Vagina (tissue), 2 donors: ENCODE results near the gene ZNF680. TPM values are rescaled to one million over a fixed set of nuclear protein-coding genes. Genes with fewer than 3 reads are reported as not detected.
A peak's percentile ranks its signal among the peaks of the same experiment; 100 is the strongest.

ENCODE experiments used
- DNase-seq, 2 donors: peaks; one replicate each; pipeline ENCODE4 v3.0.0-alpha.2; 2017; ENCODE audit errors: extremely low spot score in 2 of 2
- H3K27ac ChIP-seq: fragments of 200-600 bp; sonication (generic); one replicate; pipeline ENCODE4 v1.5.1; 2019
- H3K27me3 ChIP-seq: fragments of 200-600 bp; sonication (generic); one replicate; pipeline ENCODE4 v1.5.1; 2019
- H3K36me3 ChIP-seq, 2 donors: fragments of 200-600 bp; sonication (generic); one replicate each; pipeline ENCODE4 v1.5.1; 2017 to 2019
- H3K4me1 ChIP-seq: fragments of 200-600 bp; sonication (generic); one replicate; pipeline ENCODE4 v1.5.1; 2019
- H3K4me3 ChIP-seq, 2 donors: fragments of 200-600 bp; sonication (generic); 1 replicate in 1 of 2; 2 replicates in 1 of 2; pipeline ENCODE4 v1.5.1; 2016 to 2019
- H3K9me3 ChIP-seq: fragments of 200-600 bp; sonication (generic); one replicate; pipeline ENCODE4 v1.5.1; 2019
- CTCF ChIP-seq, 3 experiments: fragments of 450-650 bp in 2 of 3; fragments of 200-600 bp in 1 of 3; sonication (generic) in 1 of 3; IDR thresholded peaks; one replicate each; pipeline ENCODE4 v1.5.1; 2017 to 2019; ENCODE audit warnings: antibody characterized with exemption in 3 of 3, mild to moderate bottlenecking in 2 of 3, moderate library complexity in 2 of 3
- POLR2A ChIP-seq, 2 donors: fragments of 450-650 bp; IDR thresholded peaks; one replicate each; pipeline ENCODE4 v1.6.1; 2017; ENCODE audit warnings: antibody characterized with exemption in 2 of 2, mild to moderate bottlenecking in 2 of 2, moderate library complexity in 2 of 2
- POLR2AphosphoS5 ChIP-seq, 2 donors: sonication (generic); formaldehyde crosslinking; IDR thresholded peaks; one replicate each; pipeline ENCODE4 v1.9.0; 2017; ENCODE audit warnings: antibody characterized with exemption in 2 of 2, mild to moderate bottlenecking in 2 of 2, low read depth in 1 of 2; ENCODE audit not compliant: insufficient read depth in 1 of 2
- intact Hi-C: fragments of 100-400 bp; cut with DNase I; formaldehyde crosslinking; loops from one replicate; pipeline ENCODE4 v1.15.1; 2023
- total RNA-seq: library from RNA; depleted of rRNA; stranded (reverse); fragments of >200 nt; gene quantifications from one replicate; pipeline ENCODE4 v1.2.3, GENCODE V29; 2016

Gene ZNF680
- total RNA-seq, 1 donor from 2014 or later: 22.1 TPM

GRCh38 chr7:64516451-64516850, 46.4 kb downstream of the ZNF680 start:
- H3K36me3 ChIP-seq: peaks cover 0 to 28% of the 10 kb centered on the region in 2 donors
- H3K27ac ChIP-seq: peak overlapping the region; percentile 58
- no peaks in the 10 kb centered on the region for H3K27me3 ChIP-seq
- no peak for TF ChIP-seq CTCF (IDR thresholded peaks at IDR 0.05)
- no peak for TF ChIP-seq POLR2AphosphoS5 (IDR thresholded peaks at IDR 0.05; ENCODE audit: insufficient read depth in 1 of 2, low read depth in 1 of 2)
- no peak for TF ChIP-seq POLR2A (IDR thresholded peaks at IDR 0.05)
- no peak overlapping the region for H3K4me3 ChIP-seq
- H3K4me1 ChIP-seq: no peaks in the 10 kb centered on the region
- DNase-seq: no peak
- peaks cover 13% of the 10 kb centered on the region for H3K9me3 ChIP-seq
- intact Hi-C loops: no loop called here

GRCh38 chr7:64515781-64516180, 47.1 kb downstream of the ZNF680 start:
- Histone ChIP-seq H3K27ac (peak overlapping the region; percentile 58), H3K27me3 (no peaks in the 10 kb centered on the region), H3K36me3 (peaks cover 0 to 21% of the 10 kb centered on the region in 2 donors), H3K4me3 (peak overlapping the region in 1 of 2 donors; percentile 10), H3K9me3 (peaks cover 10% of the 10 kb centered on the region), H3K4me1 (no peaks in the 10 kb centered on the region)
- no peak for DNase-seq
- TF ChIP-seq POLR2AphosphoS5 (IDR thresholded peaks at IDR 0.05; ENCODE audit: insufficient read depth in 1 of 2, low read depth in 1 of 2): no peak
- TF ChIP-seq CTCF (IDR thresholded peaks at IDR 0.05): no peak
- TF ChIP-seq POLR2A (IDR thresholded peaks at IDR 0.05): no peak
- intact Hi-C loops: no loop called here

GRCh38 chr7:64515330-64515729, 47.5 kb downstream of the ZNF680 start:
- intact Hi-C loops: no loop called here
- no peaks in the 10 kb centered on the region for H3K4me1 ChIP-seq
- H3K27me3 ChIP-seq: no peaks in the 10 kb centered on the region
- H3K27ac ChIP-seq: peak overlapping the region; percentile 58
- DNase-seq: no peak
- peak overlapping the region in 1 of 2 donors; percentile 10 for H3K4me3 ChIP-seq
- peaks cover 5% of the 10 kb centered on the region for H3K9me3 ChIP-seq
- TF ChIP-seq POLR2A (IDR thresholded peaks at IDR 0.05) (no peak), POLR2AphosphoS5 (IDR thresholded peaks at IDR 0.05; ENCODE audit: insufficient read depth in 1 of 2, low read depth in 1 of 2) (no peak), CTCF (IDR thresholded peaks at IDR 0.05) (no peak)
- H3K36me3 ChIP-seq: peaks cover 0 to 16% of the 10 kb centered on the region in 2 donors

GRCh38 chr7:64509583-64509982, 53.3 kb downstream of the ZNF680 start:
- H3K36me3 ChIP-seq: peaks cover 0 to 9% of the 10 kb centered on the region in 2 donors
- intact Hi-C loops: no loop called here

More at GRCh38 chr7:64509583-64509982, 53.3 kb downstream of the ZNF680 start:
- Histone ChIP-seq H3K4me1 (peaks cover 6% of the 10 kb centered on the region), H3K9me3 (peaks cover 12% of the 10 kb centered on the region), H3K27me3 (no peaks in the 10 kb centered on the region), H3K27ac (no peak overlapping the region), H3K4me3 (no peak overlapping the region)
- TF ChIP-seq POLR2A (IDR thresholded peaks at IDR 0.05) (no peak), CTCF (IDR thresholded peaks at IDR 0.05) (no peak), POLR2AphosphoS5 (IDR thresholded peaks at IDR 0.05; ENCODE audit: insufficient read depth in 1 of 2, low read depth in 1 of 2) (no peak)
- DNase-seq: no peak
